D341Med (cell line): ENCODE data around the gene SF3A1.
"Not testable (repeated sequence)": the region's sequence is repeated elsewhere in the genome, so short reads cannot be mapped to it uniquely, and the experiment has no call there.

ENCODE experiments used
- DNase-seq: peaks from one replicate; pipeline ENCODE4 v3.0.0; 2012; ENCODE audit warnings: low spot score

Gene SF3A1

GRCh38 chr22:30347255-30347892 lies 9.3 kb downstream of the SF3A1 start:
- DNase-seq = no peak

GRCh38 chr22:30344447-30345200 lies 12.1 kb downstream of the SF3A1 start:
- DNase-seq = no peak

- peak; percentile 46 for DNase-seq
Observed at GRCh38 chr22:30340911-30341685, 15.6 kb downstream of the SF3A1 start.

- no peak for DNase-seq
Observed at GRCh38 chr22:30338802-30339201, 17.9 kb downstream of the SF3A1 start.

GRCh38 chr22:30338341-30338740 lies 18.4 kb downstream of the SF3A1 start:
- DNase-seq = not testable (repeated sequence)

- DNase-seq = no peak
Observed at GRCh38 chr22:30337461-30337778, 19.3 kb downstream of the SF3A1 start.

GRCh38 chr22:30336752-30337460 lies 19.8 kb downstream of the SF3A1 start:
- DNase-seq = no peak

GRCh38 chr22:30335236-30335635 lies 21.5 kb downstream of the SF3A1 start:
- no peak for DNase-seq

GRCh38 chr22:30334646-30335045 lies 22.0 kb downstream of the SF3A1 start:
- DNase-seq = no peak

GRCh38 chr22:30333707-30334087 lies 23.0 kb downstream of the SF3A1 start:
- DNase-seq = no peak

GRCh38 chr22:30332994-30333706 lies 23.5 kb downstream of the SF3A1 start:
- no peak for DNase-seq

- no peak for DNase-seq
Observed at GRCh38 chr22:30332551-30332950, 24.1 kb downstream of the SF3A1 start.

GRCh38 chr22:30328466-30329049 lies 28.1 kb downstream of the SF3A1 start:
- no peak for DNase-seq

- no peak for DNase-seq
Observed at GRCh38 chr22:30327864-30328345, 28.8 kb downstream of the SF3A1 start.

GRCh38 chr22:30326706-30327362 lies 29.9 kb downstream of the SF3A1 start, which contains the start of gene TBC1D10A:
Gene TBC1D10A, minus strand, starts transcription at chr22:30326941. Its CDS starts 60 bp downstream, at chr22:30326881.
- DNase-seq = peak; percentile 100

- DNase-seq = peak; percentile 64
Observed at GRCh38 chr22:30326255-30326705, 30.4 kb downstream of the SF3A1 start.

- DNase-seq = no peak
Observed at GRCh38 chr22:30325724-30326254, 30.9 kb downstream of the SF3A1 start.

GRCh38 chr22:30325065-30325720 lies 31.5 kb downstream of the SF3A1 start:
- peak; percentile 75 for DNase-seq

- DNase-seq = no peak
Observed at GRCh38 chr22:30324014-30324730, 32.5 kb downstream of the SF3A1 start.
